PC-9 (cell line): Measurements from ENCODE around the gene HPCAL1. TPM values are rescaled to one million over a fixed set of nuclear protein-coding genes. Genes with fewer than 3 reads are reported as not detected.

Experiments used
- BruUV-seq: library from RNA; stranded (reverse); fragments of 400-500 nt; replicated peaks from 2 replicates; lab custom pipeline; 2021; lab: Mats Ljungman, UMichigan
- CTCF ChIA-PET: fragments of 300-600 bp; sonication (Branson Sonifier 250); formaldehyde crosslinking; loops from one replicate; lab custom pipeline; 2022; ENCODE audit warnings: antibody characterized with exemption; lab: Charles Lee
- POLR2A ChIA-PET: fragments of 300-600 bp; sonication (Branson Sonifier 250); formaldehyde crosslinking; loops from one replicate; lab custom pipeline; 2022; ENCODE audit warnings: antibody characterized with exemption; ENCODE audit not compliant: unreplicated experiment; lab: Charles Lee
- DNase-seq, 2 experiments: peaks; one replicate each; pipeline versions ENCODE4 v3.0.0 to v3.0.0-alpha.2; 2015 to 2022; ENCODE audit warnings: mixed read lengths in 1 of 2
- H2AFZ ChIP-seq: fragments of 200-600 bp; sonication (generic); 2 replicates; pipeline ENCODE4 v1.8.1; 2017; ENCODE audit warnings: antibody characterized with exemption
- H3F3A ChIP-seq: fragments of 200-600 bp; sonication (generic); 2 replicates; pipeline ENCODE4 v1.8.1; 2017; ENCODE audit warnings: antibody characterized with exemption, mild to moderate bottlenecking, low read depth; ENCODE audit not compliant: insufficient read depth
- H3K27ac ChIP-seq: fragments of 200-600 bp; sonication (generic); 2 replicates; pipeline ENCODE4 v1.6.1; 2016; ENCODE audit warnings: mixed run types
- H3K27me3 ChIP-seq: fragments of 200-600 bp; sonication (generic); 2 replicates; pipeline ENCODE4 v1.6.1; 2016; ENCODE audit warnings: low read depth, mixed run types; ENCODE audit not compliant: insufficient read depth
- H3K36me3 ChIP-seq: fragments of 200-600 bp; sonication (generic); 2 replicates; pipeline ENCODE4 v1.6.1; 2016; ENCODE audit warnings: low read depth, mixed run types
- H3K4me1 ChIP-seq: fragments of 200-600 bp; sonication (generic); replicated peaks from 2 replicates; pipeline ENCODE4 v1.6.1; 2016; ENCODE audit warnings: mixed run types; ENCODE audit not compliant: insufficient read depth
- H3K4me2 ChIP-seq: fragments of 200-600 bp; sonication (generic); 2 replicates; pipeline ENCODE4 v1.6.1; 2017; ENCODE audit warnings: mixed run types
- H3K4me3 ChIP-seq: fragments of 200-600 bp; sonication (generic); 2 replicates; pipeline ENCODE4 v1.6.1; 2016; ENCODE audit warnings: mixed run types
- H3K79me2 ChIP-seq: fragments of 200-600 bp; sonication (generic); 2 replicates; pipeline ENCODE4 v1.6.1; 2017; ENCODE audit warnings: low read depth, mixed run types
- H3K9me2 ChIP-seq: fragments of 200-600 bp; sonication (generic); 2 replicates; pipeline ENCODE4 v1.8.1; 2017; ENCODE audit warnings: mild to moderate bottlenecking; ENCODE audit not compliant: insufficient read depth
- H3K9me3 ChIP-seq: fragments of 200-600 bp; sonication (generic); 2 replicates; pipeline ENCODE4 v1.8.1; 2016; ENCODE audit warnings: low read depth; ENCODE audit not compliant: insufficient read depth
- H4K20me1 ChIP-seq: fragments of 200-600 bp; sonication (generic); 2 replicates; pipeline ENCODE4 v1.8.1; 2017; ENCODE audit not compliant: insufficient read depth
- EZH2 ChIP-seq: fragments of 200-600 bp; sonication (generic); IDR thresholded peaks from 2 replicates; pipeline ENCODE4 v1.8.0; 2017; ENCODE audit warnings: antibody characterized with exemption, low read depth
- intact Hi-C: fragments of 100-400 bp; cut with micrococcal nuclease; formaldehyde crosslinking; loops from one replicate; pipeline ENCODE4 v1.10.0; 2022; ENCODE audit not compliant: unreplicated experiment
- total RNA-seq: library from RNA; stranded (reverse); gene quantifications from 2 replicates; pipeline ENCODE4 v1.2.3, GENCODE V29; 2021
- TF ChIP-seq, protein P1 (sequence below): fragments of 200-600 bp; sonication (generic); conservative IDR thresholded peaks from 2 replicates; pipeline ENCODE4 v1.6.1; 2017; ENCODE audit warnings: mixed run types, antibody characterized with exemption, mild to moderate bottlenecking, moderate library complexity

The HPCAL1 gene
- total RNA-seq, 1 experiment from 2014 or later = 105 TPM

GRCh38 chr2:10267036-10267435 lies 35.7 kb upstream of the HPCAL1 start:
- no peaks in the 10 kb centered on the region for H4K20me1 ChIP-seq
- intact Hi-C loops = no loop called here
- no peak overlapping the region for H3K27ac ChIP-seq
- peaks cover 22% of the 10 kb centered on the region for H3K4me1 ChIP-seq
- no TSS peak for BruUV-seq
- H3K9me2 ChIP-seq = no peaks in the 10 kb centered on the region
- no peaks in the 10 kb centered on the region for H3K79me2 ChIP-seq
- no peaks in the 10 kb centered on the region for H3K9me3 ChIP-seq
- no peak overlapping the region for H3K4me3 ChIP-seq
- no peak overlapping the region for H2AFZ ChIP-seq
- H3K4me2 ChIP-seq = no peak overlapping the region
- TF ChIP-seq, protein P1, sequence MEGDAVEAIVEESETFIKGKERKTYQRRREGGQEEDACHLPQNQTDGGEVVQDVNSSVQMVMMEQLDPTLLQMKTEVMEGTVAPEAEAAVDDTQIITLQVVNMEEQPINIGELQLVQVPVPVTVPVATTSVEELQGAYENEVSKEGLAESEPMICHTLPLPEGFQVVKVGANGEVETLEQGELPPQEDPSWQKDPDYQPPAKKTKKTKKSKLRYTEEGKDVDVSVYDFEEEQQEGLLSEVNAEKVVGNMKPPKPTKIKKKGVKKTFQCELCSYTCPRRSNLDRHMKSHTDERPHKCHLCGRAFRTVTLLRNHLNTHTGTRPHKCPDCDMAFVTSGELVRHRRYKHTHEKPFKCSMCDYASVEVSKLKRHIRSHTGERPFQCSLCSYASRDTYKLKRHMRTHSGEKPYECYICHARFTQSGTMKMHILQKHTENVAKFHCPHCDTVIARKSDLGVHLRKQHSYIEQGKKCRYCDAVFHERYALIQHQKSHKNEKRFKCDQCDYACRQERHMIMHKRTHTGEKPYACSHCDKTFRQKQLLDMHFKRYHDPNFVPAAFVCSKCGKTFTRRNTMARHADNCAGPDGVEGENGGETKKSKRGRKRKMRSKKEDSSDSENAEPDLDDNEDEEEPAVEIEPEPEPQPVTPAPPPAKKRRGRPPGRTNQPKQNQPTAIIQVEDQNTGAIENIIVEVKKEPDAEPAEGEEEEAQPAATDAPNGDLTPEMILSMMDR = no peak
- no peak for TF ChIP-seq EZH2
- ChIA-PET POLR2A (no interaction called here), CTCF (no interaction called here)
- peaks cover 14% of the 10 kb centered on the region; the same call in 1 of the 2 replicates for H3F3A ChIP-seq
- no peak for DNase-seq
- no peaks in the 10 kb centered on the region for H3K36me3 ChIP-seq
- H3K27me3 ChIP-seq = no peaks in the 10 kb centered on the region

- Histone ChIP-seq H3K4me2 (no peak overlapping the region), H3K9me3 (no peaks in the 10 kb centered on the region), H4K20me1 (no peaks in the 10 kb centered on the region), H3K36me3 (no peaks in the 10 kb centered on the region), H3K4me3 (no peak overlapping the region), H3F3A (peaks cover 14% of the 10 kb centered on the region; the same call in 1 of the 2 replicates), H3K27ac (no peak overlapping the region), H3K9me2 (no peaks in the 10 kb centered on the region), H3K79me2 (no peaks in the 10 kb centered on the region), H3K4me1 (peaks cover 22% of the 10 kb centered on the region), H2AFZ (no peak overlapping the region), H3K27me3 (no peaks in the 10 kb centered on the region)
- DNase-seq = no peak
- TF ChIP-seq, protein P1 = no peak
- no peak for TF ChIP-seq EZH2
- ChIA-PET CTCF (interaction anchor here (0.6 kb wide), 1 partner anchor 1377 kb away, joined by 3 read pairs; no protein-coding TSS in a partner anchor), POLR2A (interaction anchor here (0.6 kb wide), 1 partner anchor 143 kb away, joined by 11 read pairs; no protein-coding TSS in a partner anchor)
- no TSS peak for BruUV-seq
- intact Hi-C loops = no loop called here
Observed at GRCh38 chr2:10267551-10268465, 34.9 kb upstream of the HPCAL1 start.

DNA sequence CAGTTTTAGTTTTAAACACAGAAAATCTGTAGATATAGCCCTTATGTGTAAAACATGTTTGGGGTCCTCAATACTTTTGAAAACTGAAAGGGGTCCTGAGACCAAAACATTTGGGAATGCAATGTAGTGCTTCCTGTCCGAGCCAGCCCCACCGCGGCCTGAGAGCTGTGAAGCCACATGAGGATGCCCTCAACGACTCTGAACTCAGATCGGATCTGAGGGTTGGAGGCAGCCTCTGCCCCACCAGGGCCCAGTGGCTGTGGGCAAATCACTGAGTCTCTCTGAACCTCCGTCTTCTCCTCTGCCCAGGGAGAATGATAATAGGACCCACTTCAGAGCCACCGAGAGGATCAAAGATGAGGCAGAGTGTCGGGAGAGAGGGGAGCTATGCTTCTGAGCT lies 33.4 kb upstream of the HPCAL1 start:
- no peaks in the 10 kb centered on the region for H3K9me2 ChIP-seq
- no peaks in the 10 kb centered on the region for H3K27me3 ChIP-seq
- CTCF ChIA-PET = no interaction called here
- TF ChIP-seq, protein P1 = no peak
- no peak for TF ChIP-seq EZH2
- peaks cover 22% of the 10 kb centered on the region for H3K4me1 ChIP-seq
- H3K27ac ChIP-seq = no peak overlapping the region
- no TSS peak for BruUV-seq
- no peak overlapping the region for H3K4me3 ChIP-seq
- H3K79me2 ChIP-seq = no peaks in the 10 kb centered on the region
- H3K4me2 ChIP-seq = no peak overlapping the region
- no peak for DNase-seq
- H3K36me3 ChIP-seq = no peaks in the 10 kb centered on the region
- no peak overlapping the region for H2AFZ ChIP-seq
- H4K20me1 ChIP-seq = no peaks in the 10 kb centered on the region
- H3K9me3 ChIP-seq = no peaks in the 10 kb centered on the region
- H3F3A ChIP-seq = peaks cover 14% of the 10 kb centered on the region; the same call in 1 of the 2 replicates
- POLR2A ChIA-PET = no interaction called here
- intact Hi-C loops = no loop called here
